HG03066 (cell line): Measurements from ENCODE around the gene TMEM183A.

Experiments
- ATAC-seq: cut with Tn5 transposase; IDR thresholded peaks from one replicate; pipeline ENCODE4 v1.9.1; 2021; ENCODE audit warnings: low read depth; ENCODE audit not compliant: unreplicated experiment

Gene TMEM183A, protein sequence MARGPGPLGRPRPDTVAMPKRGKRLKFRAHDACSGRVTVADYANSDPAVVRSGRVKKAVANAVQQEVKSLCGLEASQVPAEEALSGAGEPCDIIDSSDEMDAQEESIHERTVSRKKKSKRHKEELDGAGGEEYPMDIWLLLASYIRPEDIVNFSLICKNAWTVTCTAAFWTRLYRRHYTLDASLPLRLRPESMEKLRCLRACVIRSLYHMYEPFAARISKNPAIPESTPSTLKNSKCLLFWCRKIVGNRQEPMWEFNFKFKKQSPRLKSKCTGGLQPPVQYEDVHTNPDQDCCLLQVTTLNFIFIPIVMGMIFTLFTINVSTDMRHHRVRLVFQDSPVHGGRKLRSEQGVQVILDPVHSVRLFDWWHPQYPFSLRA

DNA sequence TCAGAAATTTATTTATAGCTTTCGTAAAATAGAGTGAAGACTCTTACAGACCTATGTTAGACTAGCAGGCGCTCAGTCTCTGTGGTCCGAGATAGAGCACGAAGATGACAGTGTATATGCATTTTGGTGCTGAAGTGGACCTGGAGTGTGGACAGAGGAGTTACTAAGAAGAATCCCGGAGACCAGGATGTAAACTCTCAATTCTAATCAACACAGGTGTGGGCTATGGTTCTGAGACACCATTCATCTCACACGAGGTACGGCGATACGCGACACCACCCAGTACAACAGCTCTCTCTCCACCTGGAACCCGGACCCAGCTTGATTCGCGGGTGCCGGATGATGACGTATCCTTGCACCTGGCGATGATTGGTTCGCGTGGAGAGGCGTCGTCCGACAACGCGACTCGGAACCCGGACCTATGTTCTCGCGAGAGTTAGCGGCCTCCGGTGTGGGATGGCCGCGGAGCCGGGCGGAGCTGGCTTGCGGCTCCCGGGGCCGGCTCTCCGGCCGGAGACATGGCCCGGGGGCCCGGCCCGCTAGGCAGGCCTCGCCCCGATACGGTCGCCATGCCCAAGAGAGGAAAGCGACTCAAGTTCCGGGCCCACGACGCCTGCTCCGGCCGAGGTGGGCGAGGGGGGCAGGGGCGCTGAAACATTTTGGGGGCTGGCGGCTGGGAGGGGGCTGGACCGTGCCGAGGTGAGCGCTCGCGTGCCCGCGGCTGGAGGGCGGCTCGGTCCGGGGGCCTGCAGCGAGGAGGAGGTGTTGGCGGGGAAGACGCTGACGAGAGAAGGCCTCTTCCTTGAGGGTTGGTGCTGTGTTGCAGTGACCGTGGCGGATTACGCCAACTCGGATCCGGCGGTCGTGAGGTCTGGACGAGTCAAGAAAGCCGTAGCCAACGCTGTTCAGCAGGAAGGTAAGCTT is at the start of gene TMEM183A:
TSS of gene TMEM183A (plus strand) at position 427 of the 924 bp plus-strand sequence. CDS start at position 519, 92 bp downstream.
- ATAC-seq: peak; percentile 90

DNA sequence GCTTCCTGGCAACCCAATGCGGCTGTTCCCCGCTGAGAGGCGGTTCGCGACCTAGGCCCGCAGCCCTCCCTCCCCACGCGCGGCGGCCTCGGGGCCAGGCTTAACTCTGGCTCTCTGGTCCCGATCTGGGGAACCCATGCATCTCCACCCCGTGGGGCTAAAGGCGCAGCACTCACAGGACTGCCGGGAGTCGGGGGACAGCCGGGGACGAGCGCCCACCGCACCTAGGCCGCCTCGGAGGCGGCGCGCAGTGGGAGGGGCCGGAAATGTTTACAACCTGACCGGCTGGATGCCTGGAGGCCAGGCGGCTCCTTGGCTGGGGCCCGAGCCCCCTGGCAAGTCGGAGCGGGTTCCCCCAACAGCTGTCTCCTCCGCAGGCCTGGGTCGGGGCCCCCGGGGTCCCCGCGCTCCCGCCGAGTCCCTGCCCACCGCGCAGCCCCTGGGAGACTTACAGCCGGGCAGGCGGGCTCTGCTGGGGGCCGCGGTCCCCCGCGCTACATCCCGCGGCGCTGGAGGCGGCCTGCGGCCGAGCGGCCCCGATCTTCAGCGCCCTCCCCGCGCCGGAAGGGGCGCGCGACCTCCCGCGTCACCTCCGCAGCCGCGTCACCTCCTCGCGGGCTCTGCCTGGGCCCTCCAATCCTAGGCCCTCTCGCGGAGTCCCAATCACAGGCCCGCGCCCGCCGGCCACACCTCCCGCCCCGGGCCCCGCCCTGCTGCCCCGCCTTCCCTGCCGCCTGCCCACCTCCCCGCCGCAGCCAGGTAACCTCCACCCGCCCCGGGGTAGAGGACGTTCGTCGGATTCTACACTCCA is 49.2 kb upstream of the TMEM183A start, which contains the start of gene ADIPOR1:
TSS of gene ADIPOR1 (minus strand) at position 580 of the 811 bp plus-strand sequence. CDS start 7,242 bp downstream, outside the sequence.
- ATAC-seq: peak; percentile 98

DNA sequence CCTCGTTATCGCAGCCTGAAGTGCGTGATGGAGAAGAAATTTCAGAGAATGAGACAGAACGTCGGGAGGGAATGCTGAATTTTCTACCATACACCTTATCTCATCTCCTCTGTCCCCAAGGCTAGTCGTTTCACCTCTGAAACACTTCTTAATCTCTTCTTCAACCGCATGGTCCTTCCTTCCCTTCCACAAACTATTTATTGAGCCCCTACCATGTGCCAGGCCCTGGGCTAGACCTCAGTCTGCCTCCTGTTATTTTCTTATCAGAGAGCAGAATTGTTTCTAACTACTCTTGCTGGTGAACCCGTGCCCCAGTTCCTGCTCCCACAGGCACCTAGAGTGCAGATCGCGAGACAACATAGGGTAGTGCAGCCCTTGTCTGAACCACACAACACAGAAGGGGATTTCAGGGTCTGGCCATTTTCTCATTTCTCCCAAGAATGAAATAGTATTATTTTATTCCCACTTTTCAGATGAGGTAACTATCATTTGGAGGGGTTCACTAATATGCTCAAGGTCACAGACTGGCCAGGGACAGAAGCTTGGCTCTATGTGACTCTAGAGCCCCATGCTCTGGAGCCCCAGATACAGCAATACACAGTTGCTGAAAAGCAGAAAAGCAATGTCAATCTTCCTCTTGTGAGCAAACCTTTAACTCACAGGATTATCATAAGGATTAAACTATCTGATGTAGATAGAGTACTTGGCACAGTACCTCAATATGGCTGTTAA is 48.5 kb upstream of the TMEM183A start:
- no peak for ATAC-seq

DNA sequence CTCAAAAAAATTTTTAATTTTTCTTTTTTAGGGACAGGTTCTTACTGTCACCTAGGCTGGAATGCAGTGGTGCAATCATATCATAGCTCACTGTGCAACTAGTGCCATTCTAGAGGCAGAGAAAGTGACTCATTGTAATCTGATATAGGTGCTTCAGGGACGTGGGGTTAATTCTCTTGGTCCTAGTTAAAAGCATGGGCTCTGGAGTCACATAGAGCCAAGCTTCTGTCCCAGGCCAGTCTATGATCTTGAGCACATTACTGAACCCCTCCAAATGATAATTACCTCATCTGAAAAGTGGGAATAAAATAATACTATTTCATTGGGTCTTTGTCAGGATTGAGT is 47.9 kb upstream of the TMEM183A start:
- ATAC-seq: no peak

DNA sequence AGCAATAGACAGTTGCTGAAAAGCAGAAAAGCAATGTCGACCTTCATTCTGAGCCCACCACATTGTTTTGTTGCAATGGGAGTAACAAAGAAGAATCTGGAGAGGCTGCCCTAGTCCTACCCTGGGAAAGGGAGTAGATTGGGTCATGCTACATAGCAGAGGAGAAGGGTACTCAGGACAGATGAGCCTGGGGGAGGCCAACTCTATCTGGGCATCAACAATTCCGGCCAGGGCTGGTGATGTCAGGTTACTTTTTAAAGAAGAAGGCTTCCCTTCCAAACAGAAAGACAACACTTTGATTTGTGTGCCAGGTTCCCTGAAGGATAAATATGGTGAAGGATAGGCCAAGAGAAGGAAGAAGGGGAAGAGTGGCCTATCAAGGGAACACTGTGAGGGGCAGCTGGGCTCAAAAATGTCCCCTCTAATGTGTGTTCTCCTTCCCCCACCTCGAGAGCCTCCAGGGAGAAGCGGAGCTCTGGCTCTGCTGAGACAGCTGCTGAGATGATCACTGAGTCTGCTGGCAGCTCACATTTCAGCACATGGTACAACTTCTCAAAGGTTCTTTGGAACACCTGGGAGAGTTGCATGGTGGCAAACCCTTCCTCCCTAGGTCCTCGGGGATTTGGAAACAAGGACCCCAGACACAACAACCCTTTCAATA is 45.8 kb upstream of the TMEM183A start:
- no peak for ATAC-seq

DNA sequence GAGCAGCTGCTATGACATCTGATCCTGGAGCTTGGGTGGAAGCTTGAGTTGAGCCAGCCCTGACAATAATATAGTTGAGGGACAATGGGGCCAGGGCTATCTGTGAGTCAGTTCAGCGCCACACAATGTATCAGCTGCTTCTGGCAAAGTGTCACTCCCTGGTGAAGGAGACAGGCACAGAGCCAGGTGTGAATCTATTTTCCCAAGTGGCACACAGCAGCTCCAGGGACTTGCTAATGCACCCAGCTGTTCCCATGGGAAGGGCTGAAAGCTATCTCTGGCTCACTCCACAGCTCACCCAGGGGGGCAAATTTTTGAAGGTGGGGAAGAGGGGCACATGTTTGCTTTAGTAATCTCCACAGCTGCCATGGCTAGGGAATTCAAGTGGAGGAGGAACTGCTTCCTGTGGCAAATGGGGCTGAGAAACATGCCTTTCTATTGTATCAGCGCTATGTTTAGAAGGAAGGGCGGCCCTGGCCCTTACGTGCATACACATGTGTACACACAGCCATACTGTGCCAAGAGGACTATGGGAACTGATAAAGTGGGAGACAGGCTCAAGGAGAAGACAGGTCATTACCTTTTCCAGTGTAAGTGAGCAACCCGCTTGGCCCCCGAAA is 42.3 kb upstream of the TMEM183A start:
- ATAC-seq: no peak

DNA sequence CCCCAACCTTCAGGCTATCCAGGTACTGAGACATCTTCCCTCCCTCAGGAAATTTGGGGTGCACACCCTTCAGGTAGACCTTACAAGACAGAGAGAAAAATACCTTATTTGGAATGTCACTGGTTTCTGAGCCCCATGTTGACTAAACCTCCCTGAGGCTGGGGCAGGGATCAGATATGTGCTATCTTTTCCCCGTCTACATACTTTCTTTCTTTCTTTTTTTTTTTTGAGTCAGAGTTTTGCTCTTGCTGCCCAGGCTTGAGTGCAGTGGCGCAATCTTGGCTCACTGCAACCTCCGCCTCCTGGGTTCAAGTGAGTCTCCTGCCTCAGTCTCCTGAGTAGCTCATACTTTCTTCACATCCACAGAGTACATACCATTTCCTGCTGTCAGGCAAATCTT is 41.8 kb upstream of the TMEM183A start:
- no peak for ATAC-seq

DNA sequence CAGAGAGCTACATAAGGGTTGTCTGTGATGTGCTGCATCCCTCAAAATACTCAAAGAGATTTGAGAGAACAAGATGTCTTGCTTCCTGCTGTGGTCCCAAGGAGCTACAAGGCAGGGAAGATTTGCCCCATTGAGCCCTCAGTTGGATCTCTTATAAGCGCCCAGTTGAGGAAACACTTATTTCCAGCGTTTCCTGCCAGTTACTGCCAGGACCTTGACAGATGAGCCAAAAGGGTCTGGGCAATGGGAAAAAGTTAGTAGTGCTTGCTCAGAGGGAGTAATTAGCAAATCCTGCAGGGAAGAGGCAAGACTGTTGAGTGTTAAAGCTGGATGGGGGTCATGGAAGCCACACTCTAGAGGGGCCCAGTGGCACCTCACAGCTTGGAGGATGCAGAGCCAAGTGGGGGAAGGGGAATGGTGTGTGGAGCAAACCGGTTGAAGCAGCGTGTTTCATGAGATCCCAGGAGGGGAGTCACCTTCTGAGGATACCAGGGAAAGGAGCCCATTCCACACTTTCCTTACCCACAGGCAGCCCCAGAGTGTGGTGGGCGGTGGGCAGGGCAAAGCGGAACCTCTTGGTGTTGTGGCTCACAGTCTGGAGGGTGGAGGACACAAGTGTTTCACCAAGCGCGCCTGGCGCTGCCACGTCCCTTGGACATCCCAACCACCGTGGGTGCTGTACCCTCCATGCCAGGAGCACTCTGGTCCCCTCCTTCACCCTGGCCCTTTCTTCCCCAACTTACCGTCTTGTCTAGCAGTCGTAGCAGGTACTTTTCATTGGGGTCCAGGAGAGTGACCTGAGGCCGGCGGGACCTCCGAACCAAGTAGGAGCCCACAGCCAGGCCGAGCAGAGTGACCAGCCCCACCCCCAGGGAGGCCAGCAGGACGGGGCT is 40.9 kb upstream of the TMEM183A start:
- ATAC-seq: no peak

DNA sequence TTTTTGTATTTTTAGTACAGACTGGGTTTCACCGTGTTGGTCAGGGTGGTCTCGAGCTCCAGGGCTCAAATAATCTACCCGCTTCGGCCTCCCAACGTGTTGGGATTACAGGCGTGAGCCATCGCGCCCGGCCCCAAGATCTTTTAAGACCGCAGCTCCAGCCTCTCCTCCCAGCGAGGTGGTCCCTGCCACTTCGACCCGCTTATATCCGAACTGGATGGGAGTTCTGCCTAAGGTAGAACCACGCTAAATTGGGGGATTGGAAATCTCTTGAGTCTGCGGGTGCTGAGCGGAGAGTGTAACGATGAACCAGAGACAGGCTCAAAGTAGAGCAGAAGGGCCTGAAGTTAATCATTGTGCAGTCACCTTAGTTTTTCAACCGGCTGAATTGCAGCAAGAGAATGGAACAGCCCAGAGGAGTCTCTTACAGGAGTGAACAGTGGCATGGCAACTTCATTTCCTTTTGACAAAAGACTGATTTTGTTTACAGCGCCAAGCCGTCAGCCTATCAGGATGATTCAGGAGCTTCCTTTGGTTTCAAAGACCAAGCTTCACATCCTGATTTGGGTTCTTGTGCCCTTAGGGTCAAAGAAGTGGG is 39.4 kb upstream of the TMEM183A start:
- ATAC-seq: peak; percentile 22

DNA sequence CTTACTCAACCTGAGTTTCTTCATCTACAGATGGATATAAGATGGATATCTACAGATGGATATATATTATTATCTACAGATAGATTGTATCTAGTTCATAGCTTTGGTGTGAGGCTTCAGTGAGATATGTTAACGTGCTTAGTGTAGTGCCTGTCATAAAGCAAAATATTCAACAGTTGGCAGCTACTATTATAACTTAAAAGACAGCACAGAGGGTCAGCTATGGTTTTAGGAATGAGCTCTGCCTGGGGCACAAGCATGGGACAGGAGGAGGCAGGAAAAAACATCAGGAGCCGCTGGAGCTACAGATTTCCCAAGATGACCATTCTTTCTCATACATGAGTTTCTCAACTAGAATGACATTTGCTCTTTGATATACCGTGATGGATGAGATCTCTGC is 38.8 kb upstream of the TMEM183A start:
- ATAC-seq: no peak

DNA sequence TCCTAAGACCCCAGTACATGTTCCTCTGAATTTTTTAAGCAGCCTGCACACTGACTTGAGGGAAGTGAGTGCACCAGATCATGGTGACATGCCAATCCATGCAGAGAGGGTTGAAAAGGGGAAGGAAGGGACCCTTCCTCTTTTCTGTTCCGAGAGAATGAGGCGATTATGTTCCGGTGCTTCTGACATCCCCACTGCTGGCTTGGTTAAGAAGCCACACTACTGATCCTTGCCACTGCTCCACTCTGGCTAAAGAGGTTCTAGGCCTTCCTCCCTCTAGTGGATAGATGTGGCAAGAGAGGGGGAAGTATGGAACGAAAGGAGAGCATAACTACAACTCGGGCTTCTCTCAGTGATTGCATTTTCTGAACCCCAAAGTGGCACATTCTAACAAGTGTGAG is 38.3 kb upstream of the TMEM183A start:
- ATAC-seq: no peak

DNA sequence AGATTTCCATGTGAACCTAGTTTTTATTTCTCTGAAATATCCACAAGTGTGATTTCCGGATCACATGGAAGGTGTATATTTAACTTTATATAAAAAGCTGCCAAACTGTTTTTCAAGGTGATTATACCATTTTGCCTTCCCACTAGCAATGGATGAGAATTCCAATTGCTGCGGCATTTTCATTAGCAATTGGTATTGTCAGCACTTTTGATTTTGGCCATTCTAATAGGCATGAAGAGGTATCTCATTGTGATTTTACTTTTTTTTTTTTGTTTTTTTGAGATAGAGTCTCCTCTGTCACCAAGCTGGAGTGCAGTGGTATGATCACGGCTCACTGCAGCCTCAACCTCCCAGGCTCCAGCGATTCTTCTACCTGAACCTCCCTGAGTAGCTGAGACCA is 35.1 kb upstream of the TMEM183A start:
- no peak for ATAC-seq

DNA sequence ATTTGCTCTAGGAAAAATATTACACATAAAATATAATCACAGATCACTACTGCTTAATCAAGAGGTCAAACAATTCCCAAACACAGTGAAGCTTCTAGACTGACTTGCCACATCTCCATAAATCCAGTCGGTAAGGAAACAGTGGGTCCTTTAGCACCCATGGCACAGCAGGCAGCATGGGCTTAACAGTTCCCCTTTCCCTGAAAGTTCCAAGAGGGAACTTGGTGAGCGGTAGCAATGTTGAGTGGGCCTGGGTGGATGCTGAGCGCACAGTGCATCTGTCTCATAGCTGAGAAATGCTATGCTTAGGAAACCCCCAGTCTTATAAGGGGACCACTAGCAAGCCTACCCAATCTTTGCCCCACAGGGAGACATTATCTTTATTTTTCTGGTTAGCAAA is 32.3 kb upstream of the TMEM183A start:
- no peak for ATAC-seq

DNA sequence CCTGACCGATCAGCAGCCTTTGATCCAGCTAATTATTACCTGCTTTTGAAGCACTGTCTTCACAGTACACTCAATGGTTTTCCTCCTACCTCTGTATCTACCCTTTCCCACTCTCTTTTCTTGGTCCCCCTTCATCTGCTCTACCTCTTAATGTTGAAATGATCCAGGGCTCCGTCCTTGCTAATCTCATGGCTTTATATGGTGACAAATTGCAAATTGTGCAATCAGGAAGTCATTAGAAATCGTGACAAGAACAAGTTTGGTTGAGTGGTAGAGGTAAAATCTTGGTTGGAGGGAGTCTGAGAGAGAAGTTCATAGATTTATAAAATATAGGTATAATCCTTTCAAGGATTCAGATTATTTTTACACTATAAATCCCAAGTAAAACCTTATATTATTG is 30.5 kb upstream of the TMEM183A start:
- no peak for ATAC-seq

DNA sequence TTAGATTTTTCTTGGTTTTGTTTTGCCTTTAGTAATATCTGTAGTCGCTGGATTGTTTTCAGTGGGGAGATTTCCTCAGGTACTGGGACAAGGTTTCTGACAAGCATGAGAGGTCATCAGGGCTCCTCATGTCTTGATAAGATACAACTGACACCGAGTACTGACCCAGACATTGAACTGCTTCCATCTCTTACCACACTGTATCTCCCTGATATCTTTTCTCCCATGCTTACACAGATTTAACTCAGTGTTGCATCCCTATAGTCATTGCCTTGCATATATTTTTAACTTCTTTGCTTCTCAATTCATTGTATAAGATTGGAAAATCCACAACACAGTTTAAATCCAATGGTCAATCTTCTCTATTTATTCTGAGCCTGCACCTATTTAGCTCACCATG is 27.7 kb upstream of the TMEM183A start:
- ATAC-seq: no peak

DNA sequence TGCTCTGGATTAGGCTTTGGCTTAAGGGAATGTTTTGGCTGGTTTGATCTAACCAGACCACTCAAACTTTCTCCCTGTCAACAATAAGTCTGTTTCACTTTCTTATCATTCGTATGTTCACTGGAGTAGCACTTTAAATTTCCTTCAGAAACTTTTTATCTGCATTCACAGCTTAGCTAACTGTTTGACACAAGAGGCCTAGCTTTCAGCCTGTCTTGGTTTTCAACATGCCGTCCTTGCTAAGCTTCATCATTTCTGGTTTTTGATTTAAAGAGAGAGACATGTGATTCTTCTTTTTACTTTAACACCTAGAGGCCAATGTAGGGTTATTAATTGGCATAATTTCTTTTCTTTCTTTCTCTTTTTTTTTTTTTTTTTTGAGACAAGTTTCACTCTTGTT is 25.2 kb upstream of the TMEM183A start:
- no peak for ATAC-seq

DNA sequence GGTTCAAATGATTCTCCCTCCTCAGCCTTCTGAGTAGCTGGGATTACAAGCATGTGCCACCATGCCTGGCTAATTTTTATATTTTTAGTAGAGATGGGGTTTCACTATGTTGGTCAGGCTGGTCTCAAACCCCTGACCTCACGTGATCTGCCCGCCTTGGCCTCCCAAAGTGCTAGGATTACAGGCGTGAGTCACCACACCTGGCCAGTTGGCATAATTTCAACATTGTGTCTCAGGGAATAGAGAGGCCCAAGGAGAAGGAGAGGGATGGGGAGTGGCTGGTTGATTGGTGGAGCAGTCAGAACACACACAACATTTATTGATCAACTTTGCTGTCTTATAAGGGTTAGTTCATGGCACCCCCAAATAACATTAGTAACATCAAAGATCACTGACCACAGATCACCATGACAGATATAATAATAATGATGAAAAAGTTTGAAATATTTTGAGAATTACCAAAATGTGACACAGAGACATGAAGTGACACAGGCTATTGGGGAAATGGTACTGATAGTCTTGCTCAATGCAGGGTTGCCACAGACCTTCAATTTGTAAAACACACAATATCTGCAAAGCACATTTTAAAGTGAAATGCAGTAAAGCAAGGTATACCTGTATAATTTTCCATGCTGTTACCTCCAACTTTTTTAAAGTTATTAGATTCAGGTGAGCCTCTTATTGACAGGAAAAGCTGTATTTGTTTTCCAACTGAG is 24.3 kb upstream of the TMEM183A start:
- ATAC-seq: no peak
